Kidney (tissue), 22 donors: ENCODE results near the gene PNLIPRP2. TPM values are rescaled to one million over a fixed set of nuclear protein-coding genes. Genes with fewer than 3 reads are reported as not detected.
A peak's percentile ranks its signal among the peaks of the same experiment; 100 is the strongest.

ENCODE experiments used
- DNase-seq, 5 donors: peaks; one replicate each; pipeline ENCODE4 v3.0.0-alpha.2; 2013 to 2020
- FAIRE-seq: peaks from 2 replicates; lab custom pipeline; 2012; peaks lifted over from hg19 to GRCh38; lab: Jason Lieb, UNC
- H3K27ac ChIP-seq, 2 donors: one replicate each; pipeline ENCODE4 v1.7.0; 2013; ENCODE audit warnings: low read depth in 2 of 2, low read length in 2 of 2, inconsistent platforms in 1 of 2
- H3K27me3 ChIP-seq: one replicate; pipeline ENCODE4 v1.7.1; 2013; ENCODE audit warnings: low read length, inconsistent platforms; ENCODE audit not compliant: control insufficient read depth, insufficient read depth
- H3K36me3 ChIP-seq, 3 donors: one replicate each; pipeline versions ENCODE4 v1.7.0 to v1.7.1; 2013; ENCODE audit warnings: low read length in 3 of 3, control low read depth in 1 of 3, inconsistent platforms in 1 of 3; ENCODE audit not compliant: insufficient read depth in 3 of 3, control insufficient read depth in 2 of 3
- H3K4me1 ChIP-seq, 3 donors: one replicate each; pipeline versions ENCODE4 v1.7.0 to v1.7.1; 2013; ENCODE audit warnings: low read length in 3 of 3, inconsistent platforms in 1 of 3, low read depth in 1 of 3; ENCODE audit not compliant: control insufficient read depth in 2 of 3, insufficient read depth in 2 of 3
- H3K4me3 ChIP-seq, 3 donors: one replicate each; pipeline versions ENCODE4 v1.7.0 to v1.8.1; 2013; ENCODE audit warnings: low read length in 3 of 3, control low read depth in 1 of 3, inconsistent platforms in 1 of 3
- H3K9ac ChIP-seq, 3 donors: one replicate each; pipeline versions ENCODE4 v1.7.0 to v1.7.1; 2013; ENCODE audit warnings: low read length in 3 of 3, control low read depth in 1 of 3, inconsistent platforms in 1 of 3
- H3K9me3 ChIP-seq, 3 donors: one replicate each; pipeline versions ENCODE4 v1.7.0 to v1.7.1; 2013; ENCODE audit warnings: low read length in 3 of 3, control low read depth in 1 of 3, inconsistent platforms in 1 of 3; ENCODE audit not compliant: control insufficient read depth in 2 of 3, insufficient read depth in 1 of 3
- intact Hi-C: fragments of 100-400 bp; cut with DNase I; formaldehyde crosslinking; loops from one replicate; pipeline ENCODE4 v1.11.1; 2022
- long read RNA-seq, 10 donors: library from polyadenylated mRNA in 1 of 10; unstranded in 1 of 10; transcript quantifications; one replicate each; pipeline ENCODE4 v2.0.0 and lab custom pipeline, GENCODE V29; 2021 to 2026
- polyA plus RNA-seq: library from polyadenylated mRNA; stranded (reverse); fragments of 350-450 nt; fragmentation: Illumina TruSeq; extraction: RNeasy Lipid Tissue Mini Kit (QIAGEN cat#74804); gene quantifications from one replicate; pipeline ENCODE4 v1.2.3, GENCODE V29; 2014; ENCODE audit warnings: low read depth, low replicate concordance; ENCODE audit not compliant: insufficient read depth
- total RNA-seq: library from RNA; stranded (reverse); fragmentation: NEBNext Ultra II Directional; extraction: Animal tissue kit (Norgen Biotek cat#: 25700); gene quantifications from one replicate; pipeline ENCODE4 v1.2.1, GENCODE V29; 2021
- TF ChIP-seq, protein P1 (sequence below): IDR thresholded peaks from 3 replicates; pipeline ENCODE4 v1.5.1; 2012; ENCODE audit warnings: mild to moderate bottlenecking, moderate library complexity, borderline replicate concordance; ENCODE audit not compliant: insufficient read depth; ENCODE audit errors: extremely low read depth
- donor health status: control.
- donor health status: control.
- donor health status: control.
- donor health status: control.
- donor health status: control.
- donor health status: DM: yes; HTN: yes; CAD: no.
- donor health status: Normal renal cell carcinoma (clear cell type).

PNLIPRP2 gene
- total RNA-seq, result not detected
- not detected for polyA plus RNA-seq
- long read RNA-seq, donor 1, result 0 reads
- long read RNA-seq, donor 2, result 0 reads
- long read RNA-seq, donor 3, result 0 reads
- long read RNA-seq, donor 4, result 0 reads
- long read RNA-seq, donor 5, result 0 reads
- long read RNA-seq, donor 6, result 0 reads
- long read RNA-seq, donor 7, result 0 reads
- long read RNA-seq, donor 8, result 0 reads
- long read RNA-seq, donor 9, result 0 reads
- long read RNA-seq, donor 10, result 0 reads

GRCh38 chr10:116620423-116621400 lies at the start of gene PNLIPRP2:
Gene PNLIPRP2, plus strand, starts transcription at chr10:116620953.
- intact Hi-C loops, result no loop called here
- no peaks in the 10 kb centered on the region for H3K4me1 ChIP-seq
- H3K27me3 ChIP-seq, result no peaks in the 10 kb centered on the region
- H3K4me3 ChIP-seq, result no peak within 1 kb of the TSS
- TF ChIP-seq, protein P1, sequence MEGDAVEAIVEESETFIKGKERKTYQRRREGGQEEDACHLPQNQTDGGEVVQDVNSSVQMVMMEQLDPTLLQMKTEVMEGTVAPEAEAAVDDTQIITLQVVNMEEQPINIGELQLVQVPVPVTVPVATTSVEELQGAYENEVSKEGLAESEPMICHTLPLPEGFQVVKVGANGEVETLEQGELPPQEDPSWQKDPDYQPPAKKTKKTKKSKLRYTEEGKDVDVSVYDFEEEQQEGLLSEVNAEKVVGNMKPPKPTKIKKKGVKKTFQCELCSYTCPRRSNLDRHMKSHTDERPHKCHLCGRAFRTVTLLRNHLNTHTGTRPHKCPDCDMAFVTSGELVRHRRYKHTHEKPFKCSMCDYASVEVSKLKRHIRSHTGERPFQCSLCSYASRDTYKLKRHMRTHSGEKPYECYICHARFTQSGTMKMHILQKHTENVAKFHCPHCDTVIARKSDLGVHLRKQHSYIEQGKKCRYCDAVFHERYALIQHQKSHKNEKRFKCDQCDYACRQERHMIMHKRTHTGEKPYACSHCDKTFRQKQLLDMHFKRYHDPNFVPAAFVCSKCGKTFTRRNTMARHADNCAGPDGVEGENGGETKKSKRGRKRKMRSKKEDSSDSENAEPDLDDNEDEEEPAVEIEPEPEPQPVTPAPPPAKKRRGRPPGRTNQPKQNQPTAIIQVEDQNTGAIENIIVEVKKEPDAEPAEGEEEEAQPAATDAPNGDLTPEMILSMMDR, result no peak
- no peak within 1 kb of the TSS for H3K27ac ChIP-seq
- FAIRE-seq (no peak), DNase-seq (peak in 3 of 5 donors; percentile 9 to 57 (median 17))
- no peaks in the 10 kb centered on the region for H3K36me3 ChIP-seq
- H3K9me3 ChIP-seq, result no peaks in the 10 kb centered on the region
- no peak within 1 kb of the TSS for H3K9ac ChIP-seq

DNA sequence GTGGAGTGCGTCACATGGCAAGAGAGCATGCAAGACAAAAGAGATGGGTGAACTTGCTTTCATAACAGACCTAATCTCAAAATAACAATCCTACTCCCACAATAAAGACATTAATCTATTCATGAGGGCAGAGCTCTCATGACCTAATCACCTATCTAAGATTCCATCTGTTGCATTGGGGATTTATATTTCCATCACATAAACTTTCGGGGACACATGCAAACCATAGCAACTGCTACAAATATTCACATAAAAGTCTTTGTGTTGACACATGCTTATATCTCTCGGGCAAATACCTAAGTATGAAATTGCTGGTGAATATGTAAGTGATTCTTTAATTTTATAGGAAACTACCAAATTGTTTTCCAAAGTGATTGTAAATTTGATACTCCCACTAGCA lies 46.0 kb upstream of the PNLIPRP2 start:
- Histone ChIP-seq H3K4me3 (no peak overlapping the region), H3K27ac (no peak overlapping the region), H3K9ac (no peak overlapping the region), H3K27me3 (no peaks in the 10 kb centered on the region), H3K4me1 (no peaks in the 10 kb centered on the region), H3K9me3 (no peaks in the 10 kb centered on the region), H3K36me3 (no peaks in the 10 kb centered on the region)
- FAIRE-seq (no peak), DNase-seq (no peak)
- intact Hi-C loops, result no loop called here
- TF ChIP-seq, protein P1, result no peak

DNA sequence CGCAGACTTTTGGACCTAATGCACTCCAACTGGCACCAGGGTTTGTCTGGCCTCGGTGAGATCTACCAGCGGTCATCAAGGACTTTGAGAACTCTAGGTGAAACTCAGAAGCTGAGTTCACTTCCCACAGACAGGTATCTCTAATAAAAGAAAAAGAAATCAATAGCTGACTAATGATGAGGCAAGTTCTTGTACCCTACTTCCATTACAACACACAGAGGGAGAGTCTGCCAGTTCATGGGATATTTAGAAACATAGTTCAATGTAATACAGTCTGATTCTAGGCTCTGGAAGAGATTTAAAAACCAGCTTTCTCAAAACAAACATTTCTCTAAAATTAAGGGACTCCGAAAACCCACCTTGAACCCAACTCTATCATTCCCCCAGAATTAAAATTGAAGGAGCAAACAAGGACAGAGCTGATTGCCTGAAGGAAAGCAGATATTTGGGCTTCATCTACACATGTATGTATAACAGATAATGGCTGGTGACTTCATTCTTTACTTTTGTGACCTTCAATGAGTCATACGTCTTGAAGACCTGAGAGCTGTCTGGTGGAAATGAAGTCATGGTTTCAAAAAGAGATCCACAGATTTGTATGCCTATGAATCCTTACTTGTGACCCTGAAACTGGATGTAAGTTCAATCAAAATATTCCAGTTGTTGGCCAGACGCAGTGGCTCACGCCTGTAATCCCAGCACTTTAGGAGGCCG lies 32.7 kb upstream of the PNLIPRP2 start:
- intact Hi-C loops, result no loop called here
- no peaks in the 10 kb centered on the region for H3K27me3 ChIP-seq
- DNase-seq (no peak), FAIRE-seq (no peak)
- no peak overlapping the region for H3K4me3 ChIP-seq
- peaks cover 0 to 5% (median 0%) of the 10 kb centered on the region in 3 donors for H3K9me3 ChIP-seq
- H3K4me1 ChIP-seq, result no peaks in the 10 kb centered on the region
- no peaks in the 10 kb centered on the region for H3K36me3 ChIP-seq
- TF ChIP-seq, protein P1, result no peak
- H3K27ac ChIP-seq, result no peak overlapping the region
- no peak overlapping the region for H3K9ac ChIP-seq
